B cell (primary cell): Measurements from ENCODE around the gene TRMT61A. TPM values are rescaled to one million over a fixed set of nuclear protein-coding genes. Genes with fewer than 3 reads are reported as not detected.

Experiments used
- ATAC-seq: fragments of 200-7000 bp; cut with Tn5 transposase; one replicate; pipeline ENCODE4 v1.10.0; 2021; ENCODE audit warnings: low read depth, mild to moderate bottlenecking, moderate number of reproducible peaks, moderate library complexity
- CTCF ChIA-PET: fragments of 350-600 bp; sonication (Branson Sonifier 250); formaldehyde crosslinking; loops from one replicate; lab custom pipeline; 2021; ENCODE audit warnings: antibody characterized with exemption, inconsistent platforms; lab: Charles Lee
- POLR2A ChIA-PET: fragments of 350-600 bp; sonication (Branson Sonifier 250); formaldehyde crosslinking; loops from one replicate; lab custom pipeline; 2021; ENCODE audit warnings: antibody characterized with exemption; lab: Charles Lee
- DNase-seq: peaks from one replicate; pipeline ENCODE4 v3.0.0; 2013
- H2AFZ ChIP-seq: 2 replicates; pipeline ENCODE4 v1.6.1; 2012; ENCODE audit warnings: mild to moderate bottlenecking, low read depth, low read length; ENCODE audit not compliant: insufficient read depth, poor library complexity, severe bottlenecking
- H3K27ac ChIP-seq, 2 donors: 1 replicate in 1 of 2; 2 replicates in 1 of 2; pipeline ENCODE4 v1.5.1; 2012 to 2013; ENCODE audit warnings: low read length in 2 of 2, mild to moderate bottlenecking in 2 of 2, moderate library complexity in 1 of 2
- H3K27me3 ChIP-seq, 4 experiments: fragments of 200-600 bp in 1 of 4; sonication (generic) in 1 of 4; replicated peaks in 1 of 4; 1 replicate in 2 of 4; 2 replicates in 2 of 4; pipeline versions ENCODE4 v1.6.1 to v1.7.0; 2013 to 2016; ENCODE audit warnings: low read length in 3 of 4, mild to moderate bottlenecking in 2 of 4, mixed read lengths in 1 of 4, moderate library complexity in 1 of 4; ENCODE audit not compliant: insufficient read depth in 4 of 4, control insufficient read depth in 3 of 4; ENCODE audit errors: control extremely low read depth in 1 of 4
- H3K36me3 ChIP-seq, 2 experiments: replicated peaks in 1 of 2; 1 replicate in 1 of 2; 2 replicates in 1 of 2; pipeline versions ENCODE4 v1.6.1 to v1.7.1; 2013; ENCODE audit warnings: low read length in 1 of 2; ENCODE audit not compliant: insufficient read depth in 2 of 2, control insufficient read depth in 1 of 2; ENCODE audit errors: control extremely low read depth in 1 of 2, extremely low read depth in 1 of 2
- H3K4me1 ChIP-seq, 2 donors: fragments of 200-600 bp in 1 of 2; sonication (generic) in 1 of 2; 1 replicate in 1 of 2; 2 replicates in 1 of 2; pipeline versions ENCODE4 v1.5.1 to v1.6.1; 2013 to 2017; ENCODE audit warnings: low read length in 2 of 2; ENCODE audit not compliant: control insufficient read depth in 2 of 2, insufficient read depth in 2 of 2
- H3K4me2 ChIP-seq: replicated peaks from 2 replicates; pipeline ENCODE3; 2012; ENCODE audit warnings: mild to moderate bottlenecking, low read depth, low read length; ENCODE audit not compliant: poor library complexity, severe bottlenecking
- H3K4me3 ChIP-seq, 5 experiments: fragments of 200-600 bp in 1 of 5; sonication (generic) in 1 of 5; 1 replicate in 3 of 5; 2 replicates in 2 of 5; pipeline versions ENCODE4 v1.5.1 to v1.7.0; 2011 to 2016; ENCODE audit warnings: low read length in 4 of 5, mild to moderate bottlenecking in 4 of 5, low read depth in 2 of 5, control low read depth in 1 of 5, moderate library complexity in 1 of 5; ENCODE audit not compliant: insufficient read depth in 1 of 5; ENCODE audit errors: control extremely low read depth in 1 of 5, extremely low read depth in 1 of 5
- H3K79me2 ChIP-seq: fragments of 200-600 bp; sonication (generic); one replicate; pipeline ENCODE4 v1.6.0; 2016; ENCODE audit warnings: low read length; ENCODE audit not compliant: control insufficient read depth, insufficient read depth
- H3K9ac ChIP-seq: fragments of 200-600 bp; sonication (generic); 2 replicates; pipeline ENCODE4 v1.6.1; 2017; ENCODE audit warnings: mild to moderate bottlenecking, low read length, moderate library complexity
- H3K9me3 ChIP-seq, 3 donors: one replicate each; pipeline versions ENCODE4 v1.6.1 to v1.7.1; 2013; ENCODE audit warnings: low read length in 2 of 3; ENCODE audit not compliant: control insufficient read depth in 2 of 3, insufficient read depth in 1 of 3; ENCODE audit errors: control extremely low read depth in 1 of 3
- H4K20me1 ChIP-seq: 2 replicates; pipeline ENCODE4 v1.6.0; 2012; ENCODE audit warnings: mild to moderate bottlenecking, low read length; ENCODE audit not compliant: insufficient read depth, control insufficient read depth, poor library complexity, severe bottlenecking
- H3K27ac Mint-ChIP-seq: one replicate; pipeline ENCODE4 v1.8.0; 2021; ENCODE audit warnings: mixed read lengths
- H3K27me3 Mint-ChIP-seq: one replicate; pipeline ENCODE4 v1.8.0; 2021; ENCODE audit warnings: mixed read lengths
- H3K4me1 Mint-ChIP-seq: one replicate; pipeline ENCODE4 v1.8.0; 2021; ENCODE audit warnings: mixed read lengths
- H3K4me3 Mint-ChIP-seq: one replicate; pipeline ENCODE4 v1.8.0; 2021; ENCODE audit warnings: mixed read lengths
- H3K9me3 Mint-ChIP-seq: one replicate; pipeline ENCODE4 v1.8.0; 2022; ENCODE audit warnings: mixed read lengths; ENCODE audit not compliant: insufficient read depth
- EZH2 ChIP-seq: IDR thresholded peaks from 2 replicates; pipeline ENCODE4 v1.6.1; 2012; ENCODE audit warnings: borderline replicate concordance, low read depth, mild to moderate bottlenecking, moderate library complexity, low read length; ENCODE audit not compliant: insufficient read depth, poor library complexity, severe bottlenecking
- WGBS: methylation state at CpG from one replicate; pipeline ENCODE4 v1.1.5; 2013; ENCODE audit warnings: missing lambda C conversion rate; ENCODE audit not compliant: insufficient coverage; 5-methylcytosine and 5-hydroxymethylcytosine counted together
- intact Hi-C: fragments of 100-400 bp; cut with micrococcal nuclease; formaldehyde crosslinking; loops from one replicate; pipeline ENCODE4 v1.10.0; 2022
- polyA plus RNA-seq: library from polyadenylated mRNA; depleted of rRNA; stranded (reverse); fragments of >200 nt; gene quantifications from 2 replicates; pipeline ENCODE4 v1.2.3, GENCODE V29; 2012
- total RNA-seq, 2 donors: library from RNA; stranded (reverse); fragments of 120-200 nt in 1 of 2; gene quantifications; 1 replicate in 1 of 2; 2 replicates in 1 of 2; pipeline versions ENCODE4 v1.2.3 to v1.2.4, GENCODE V29; 2013 to 2022
- TF ChIP-seq, protein P1 (sequence below): fragments of 200-600 bp; IDR thresholded peaks from one replicate; pipeline ENCODE4 v1.8.0; 2022; ENCODE audit warnings: antibody characterized with exemption, mild to moderate bottlenecking

Gene TRMT61A
- total and polyA plus RNA-seq, 2 donors (not counting 1 experiment from before 2014, with no cell fraction given), result 9.5 to 18.4 TPM

DNA sequence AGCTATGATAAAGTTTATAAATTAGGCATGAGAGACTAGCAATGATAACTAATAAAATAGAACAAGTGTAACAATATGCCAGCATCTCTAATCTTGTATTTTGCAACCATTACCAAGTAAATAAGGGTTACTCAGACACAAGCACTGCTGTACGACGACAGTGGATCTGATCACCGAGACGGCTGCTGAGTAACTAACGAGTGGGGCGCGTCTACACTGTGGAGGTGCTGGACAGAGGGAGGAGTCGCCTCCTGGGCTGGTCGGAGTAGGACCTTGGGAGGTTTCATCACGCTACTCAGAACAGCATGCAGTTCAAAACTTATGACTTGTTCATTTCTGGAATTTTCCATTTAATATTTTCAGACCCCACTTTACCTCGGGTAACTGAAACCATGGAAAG, 52.2 kb downstream of the TRMT61A start:
- intact Hi-C loops, result no loop called here
- Mint-ChIP-seq H3K9me3 (no peaks in the 10 kb centered on the region), H3K4me1 (no peaks in the 10 kb centered on the region), H3K4me3 (no peak overlapping the region), H3K27me3 (no peaks in the 10 kb centered on the region), H3K27ac (no peak overlapping the region)
- TF ChIP-seq EZH2, result no peak
- TF ChIP-seq, protein P1, sequence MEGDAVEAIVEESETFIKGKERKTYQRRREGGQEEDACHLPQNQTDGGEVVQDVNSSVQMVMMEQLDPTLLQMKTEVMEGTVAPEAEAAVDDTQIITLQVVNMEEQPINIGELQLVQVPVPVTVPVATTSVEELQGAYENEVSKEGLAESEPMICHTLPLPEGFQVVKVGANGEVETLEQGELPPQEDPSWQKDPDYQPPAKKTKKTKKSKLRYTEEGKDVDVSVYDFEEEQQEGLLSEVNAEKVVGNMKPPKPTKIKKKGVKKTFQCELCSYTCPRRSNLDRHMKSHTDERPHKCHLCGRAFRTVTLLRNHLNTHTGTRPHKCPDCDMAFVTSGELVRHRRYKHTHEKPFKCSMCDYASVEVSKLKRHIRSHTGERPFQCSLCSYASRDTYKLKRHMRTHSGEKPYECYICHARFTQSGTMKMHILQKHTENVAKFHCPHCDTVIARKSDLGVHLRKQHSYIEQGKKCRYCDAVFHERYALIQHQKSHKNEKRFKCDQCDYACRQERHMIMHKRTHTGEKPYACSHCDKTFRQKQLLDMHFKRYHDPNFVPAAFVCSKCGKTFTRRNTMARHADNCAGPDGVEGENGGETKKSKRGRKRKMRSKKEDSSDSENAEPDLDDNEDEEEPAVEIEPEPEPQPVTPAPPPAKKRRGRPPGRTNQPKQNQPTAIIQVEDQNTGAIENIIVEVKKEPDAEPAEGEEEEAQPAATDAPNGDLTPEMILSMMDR, result no peak
- Histone ChIP-seq H3K9me3 (no peaks in the 10 kb centered on the region), H3K27me3 (no peaks in the 10 kb centered on the region), H3K4me3 (no peak overlapping the region), H4K20me1 (peaks cover 7% of the 10 kb centered on the region), H3K79me2 (no peaks in the 10 kb centered on the region), H3K4me2 (no peak overlapping the region), H3K9ac (no peak overlapping the region), H2AFZ (no peak overlapping the region), H3K27ac (no peak overlapping the region), H3K36me3 (peaks cover 0 to 17% of the 10 kb centered on the region in 2 experiments), H3K4me1 (no peaks in the 10 kb centered on the region)
- ChIA-PET POLR2A (no interaction called here), CTCF (no interaction called here)
- WGBS, result 93% methylated on average over 7 of the region's 11 CpGs
- ATAC-seq (no peak), DNase-seq (no peak)

DNA sequence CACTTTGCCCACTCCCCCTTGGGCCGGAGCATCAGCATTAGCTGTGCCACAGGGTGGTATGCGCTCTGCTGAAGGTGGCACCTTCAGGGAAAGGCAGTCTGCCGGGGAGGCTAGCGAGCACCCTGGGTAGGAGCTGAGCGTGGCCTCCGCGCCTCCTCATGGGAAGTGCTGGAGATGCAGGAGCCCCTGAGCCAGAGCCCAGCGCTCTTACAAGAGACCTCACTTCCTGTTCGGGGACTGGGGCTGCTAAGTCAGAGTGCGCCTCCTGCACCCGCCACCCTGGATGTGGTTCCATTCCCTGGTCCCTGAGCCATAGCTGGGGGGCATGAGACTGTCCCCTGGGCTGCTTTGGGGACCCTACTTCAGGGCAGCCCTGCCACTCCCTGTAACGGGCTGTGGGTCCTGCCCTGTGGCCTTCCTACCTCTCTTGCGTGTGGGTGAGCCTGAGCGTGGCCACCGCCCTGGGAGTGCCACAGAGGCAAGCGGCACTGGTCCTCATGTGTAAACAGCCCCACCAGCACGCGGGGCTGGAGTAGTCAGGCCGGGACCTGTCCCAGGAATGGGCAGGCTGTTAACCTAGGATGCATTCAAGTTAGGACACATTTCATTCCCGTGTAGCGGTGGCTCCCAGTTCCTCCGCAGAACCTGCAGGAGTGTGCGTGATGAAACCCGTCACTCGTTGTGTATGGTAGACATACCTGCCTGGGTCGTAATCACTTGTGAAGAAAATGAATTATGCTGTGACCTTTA, 53.1 kb downstream of the TRMT61A start:
- 96% methylated on average over 22 of the region's 26 CpGs for WGBS
- ChIA-PET CTCF (no interaction called here), POLR2A (no interaction called here)
- no peaks in the 10 kb centered on the region for H3K4me1 ChIP-seq
- H3K79me2 ChIP-seq, result no peaks in the 10 kb centered on the region
- H4K20me1 ChIP-seq, result peaks cover 7% of the 10 kb centered on the region
- Mint-ChIP-seq H3K4me1 (no peaks in the 10 kb centered on the region), H3K27ac (no peak overlapping the region), H3K4me3 (no peak overlapping the region), H3K9me3 (no peaks in the 10 kb centered on the region), H3K27me3 (no peaks in the 10 kb centered on the region)
- no peak for DNase-seq
- TF ChIP-seq, protein P1, result no peak
- TF ChIP-seq EZH2, result no peak
- intact Hi-C loops, result no loop called here
- H3K4me3 ChIP-seq, result no peak overlapping the region
- no peak overlapping the region for H3K9ac ChIP-seq
- H3K27me3 ChIP-seq, result no peaks in the 10 kb centered on the region
- no peaks in the 10 kb centered on the region for H3K9me3 ChIP-seq
- peaks cover 0 to 17% of the 10 kb centered on the region in 2 experiments for H3K36me3 ChIP-seq
- ATAC-seq, result no peak
- no peak overlapping the region for H2AFZ ChIP-seq
- H3K4me2 ChIP-seq, result no peak overlapping the region
- H3K27ac ChIP-seq, result no peak overlapping the region
